Activated naive CD4-positive, alpha-beta T cell treated with anti-CD3 and anti-CD28 coated beads for 36 hours (primary cell): ENCODE results near the gene LCE6A. TPM values are rescaled to one million over a fixed set of nuclear protein-coding genes. Genes with fewer than 3 reads are reported as not detected.

Experiments
- CTCF ChIA-PET: fragments of 350-600 bp; sonication (Branson Sonifier 250); formaldehyde crosslinking; loops from one replicate; lab custom pipeline; 2021; ENCODE audit warnings: antibody characterized with exemption; lab: Charles Lee
- DNase-seq: peaks from one replicate; pipeline ENCODE4 v3.0.0-alpha.2; 2020
- H3K27ac Mint-ChIP-seq: one replicate; pipeline ENCODE4 v1.8.0; 2021; ENCODE audit warnings: mild to moderate bottlenecking, mixed read lengths
- H3K27me3 Mint-ChIP-seq: one replicate; pipeline ENCODE4 v1.8.0; 2021; ENCODE audit warnings: low read depth, mixed read lengths
- H3K36me3 Mint-ChIP-seq: one replicate; pipeline ENCODE4 v1.8.0; 2021; ENCODE audit warnings: low read depth, mixed read lengths
- H3K4me1 Mint-ChIP-seq: one replicate; pipeline ENCODE4 v1.8.0; 2021; ENCODE audit warnings: low read depth, mixed read lengths
- H3K4me3 Mint-ChIP-seq: one replicate; pipeline ENCODE4 v1.8.0; 2021; ENCODE audit warnings: mild to moderate bottlenecking, moderate library complexity, mixed read lengths
- H3K9me3 Mint-ChIP-seq: one replicate; pipeline ENCODE4 v1.8.0; 2021; ENCODE audit warnings: mixed read lengths
- intact Hi-C: fragments of 100-400 bp; cut with micrococcal nuclease; formaldehyde crosslinking; loops from one replicate; pipeline ENCODE4 v1.15.1; 2023
- total RNA-seq, 2 experiments: library from RNA; stranded (reverse); gene quantifications; one replicate each; pipeline ENCODE4 v1.2.3, GENCODE V29; 2021

The LCE6A gene
- total RNA-seq, 2 experiments from 2014 or later, result not detected

- CTCF ChIA-PET, result no interaction called here
- no peak overlapping the region for H3K4me3 Mint-ChIP-seq
- H3K9me3 Mint-ChIP-seq, result no peaks in the 10 kb centered on the region
- H3K4me1 Mint-ChIP-seq, result no peaks in the 10 kb centered on the region
- no peak for DNase-seq
- H3K27ac Mint-ChIP-seq, result no peak overlapping the region
- intact Hi-C loops, result no loop called here
- no peaks in the 10 kb centered on the region for H3K36me3 Mint-ChIP-seq
- peaks cover 11% of the 10 kb centered on the region for H3K27me3 Mint-ChIP-seq
Measured at GRCh38 chr1:152879559-152880198, 37.0 kb downstream of the LCE6A start.

GRCh38 chr1:152880316-152880715, 37.7 kb downstream of the LCE6A start:
- H3K9me3 Mint-ChIP-seq, result no peaks in the 10 kb centered on the region
- DNase-seq, result no peak
- H3K4me3 Mint-ChIP-seq, result no peak overlapping the region
- H3K27ac Mint-ChIP-seq, result no peak overlapping the region
- intact Hi-C loops, result no loop called here
- peaks cover 11% of the 10 kb centered on the region for H3K27me3 Mint-ChIP-seq
- H3K36me3 Mint-ChIP-seq, result no peaks in the 10 kb centered on the region
- H3K4me1 Mint-ChIP-seq, result no peaks in the 10 kb centered on the region
- CTCF ChIA-PET, result no interaction called here

GRCh38 chr1:152880907-152881306, 38.3 kb downstream of the LCE6A start:
- H3K9me3 Mint-ChIP-seq, result no peaks in the 10 kb centered on the region
- CTCF ChIA-PET, result no interaction called here
- no peaks in the 10 kb centered on the region for H3K4me1 Mint-ChIP-seq
- intact Hi-C loops, result no loop called here
- DNase-seq, result no peak
- no peak overlapping the region for H3K4me3 Mint-ChIP-seq
- no peaks in the 10 kb centered on the region for H3K36me3 Mint-ChIP-seq
- H3K27ac Mint-ChIP-seq, result no peak overlapping the region
- H3K27me3 Mint-ChIP-seq, result peaks cover 11% of the 10 kb centered on the region

- H3K9me3 Mint-ChIP-seq, result no peaks in the 10 kb centered on the region
- H3K36me3 Mint-ChIP-seq, result no peaks in the 10 kb centered on the region
- H3K27ac Mint-ChIP-seq, result no peak overlapping the region
- DNase-seq, result no peak
- CTCF ChIA-PET, result no interaction called here
- no peaks in the 10 kb centered on the region for H3K4me1 Mint-ChIP-seq
- intact Hi-C loops, result no loop called here
- H3K27me3 Mint-ChIP-seq, result peaks cover 5% of the 10 kb centered on the region
- no peak overlapping the region for H3K4me3 Mint-ChIP-seq
Measured at GRCh38 chr1:152884085-152884484, 41.4 kb downstream of the LCE6A start.

GRCh38 chr1:152884506-152884905, 41.9 kb downstream of the LCE6A start:
- intact Hi-C loops, result no loop called here
- H3K27ac Mint-ChIP-seq, result no peak overlapping the region
- no peak for DNase-seq
- peaks cover 5% of the 10 kb centered on the region for H3K27me3 Mint-ChIP-seq
- no peaks in the 10 kb centered on the region for H3K4me1 Mint-ChIP-seq
- no peak overlapping the region for H3K4me3 Mint-ChIP-seq
- CTCF ChIA-PET, result no interaction called here
- H3K36me3 Mint-ChIP-seq, result no peaks in the 10 kb centered on the region
- H3K9me3 Mint-ChIP-seq, result no peaks in the 10 kb centered on the region

- intact Hi-C loops, result no loop called here
- Mint-ChIP-seq H3K9me3 (no peaks in the 10 kb centered on the region), H3K4me3 (no peak overlapping the region), H3K27ac (no peak overlapping the region), H3K27me3 (peaks cover 7% of the 10 kb centered on the region), H3K36me3 (no peaks in the 10 kb centered on the region), H3K4me1 (no peaks in the 10 kb centered on the region)
- CTCF ChIA-PET, result no interaction called here
- no peak for DNase-seq
Measured at GRCh38 chr1:152884966-152885624, 42.4 kb downstream of the LCE6A start.

- Mint-ChIP-seq H3K36me3 (no peaks in the 10 kb centered on the region), H3K27ac (no peak overlapping the region), H3K27me3 (peaks cover 7% of the 10 kb centered on the region), H3K9me3 (no peaks in the 10 kb centered on the region), H3K4me1 (no peaks in the 10 kb centered on the region), H3K4me3 (no peak overlapping the region)
- DNase-seq, result no peak
- CTCF ChIA-PET, result no interaction called here
- intact Hi-C loops, result no loop called here
Measured at GRCh38 chr1:152886085-152886484, 43.4 kb downstream of the LCE6A start.

GRCh38 chr1:152886758-152887409, 44.2 kb downstream of the LCE6A start:
- CTCF ChIA-PET, result no interaction called here
- Mint-ChIP-seq H3K4me1 (no peaks in the 10 kb centered on the region), H3K36me3 (no peaks in the 10 kb centered on the region), H3K9me3 (no peaks in the 10 kb centered on the region), H3K4me3 (no peak overlapping the region), H3K27me3 (peaks cover 7% of the 10 kb centered on the region), H3K27ac (no peak overlapping the region)
- intact Hi-C loops, result no loop called here
- no peak for DNase-seq

- H3K4me1 Mint-ChIP-seq, result no peaks in the 10 kb centered on the region
- no peak overlapping the region for H3K4me3 Mint-ChIP-seq
- DNase-seq, result no peak
- H3K27ac Mint-ChIP-seq, result no peak overlapping the region
- H3K36me3 Mint-ChIP-seq, result no peaks in the 10 kb centered on the region
- CTCF ChIA-PET, result no interaction called here
- H3K9me3 Mint-ChIP-seq, result no peaks in the 10 kb centered on the region
- intact Hi-C loops, result no loop called here
- H3K27me3 Mint-ChIP-seq, result peaks cover 7% of the 10 kb centered on the region
Measured at GRCh38 chr1:152888126-152888525, 45.5 kb downstream of the LCE6A start.

Other genes with a start within 250 kb of the LCE6A start
- not detected for gene LCE3C, start 242.6 kb upstream of the LCE6A start, total RNA-seq
- not detected for gene LCE3B, start 229.0 kb upstream of the LCE6A start, total RNA-seq
- not detected for gene LCE3A, start 219.8 kb upstream of the LCE6A start, total RNA-seq
- not detected for gene LCE2D, start 179.5 kb upstream of the LCE6A start, total RNA-seq
- not detected for gene LCE2C, start 167.6 kb upstream of the LCE6A start, total RNA-seq
- gene LCE2B, start 156.7 kb upstream of the LCE6A start, total RNA-seq, result not detected
- not detected for gene LCE2A, start 144.5 kb upstream of the LCE6A start, total RNA-seq
- not detected for gene LCE4A, start 134.7 kb upstream of the LCE6A start, total RNA-seq
- gene KPRP, start 84.8 kb upstream of the LCE6A start, total RNA-seq, result not detected
- not detected for gene LCE1F, start 67.7 kb upstream of the LCE6A start, total RNA-seq
- gene LCE1E, start 56.6 kb upstream of the LCE6A start, total RNA-seq, result not detected
- not detected for gene LCE1D, start 46.1 kb upstream of the LCE6A start, total RNA-seq
- gene LCE1C, start 36.2 kb upstream of the LCE6A start, total RNA-seq, result not detected
- not detected for gene LCE1B, start 30.9 kb upstream of the LCE6A start, total RNA-seq
- not detected for gene LCE1A, start 15.4 kb upstream of the LCE6A start, total RNA-seq
- gene LCE7A, start 17.1 kb downstream of the LCE6A start, total RNA-seq, result not detected
- gene SMCP, start 35.5 kb downstream of the LCE6A start, total RNA-seq, result not detected
- not detected for gene IVL, start 65.7 kb downstream of the LCE6A start, total RNA-seq
- not detected for gene SPRR5, start 104.3 kb downstream of the LCE6A start, total RNA-seq
- not detected for gene SPRR4, start 127.8 kb downstream of the LCE6A start, total RNA-seq
- not detected for gene SPRR1A, start 141.2 kb downstream of the LCE6A start, total RNA-seq
- gene SPRR3, start 158.9 kb downstream of the LCE6A start, total RNA-seq, result not detected
- gene SPRR1B, start 188.3 kb downstream of the LCE6A start, total RNA-seq, result not detected
- gene SPRR2D, start 198.3 kb downstream of the LCE6A start, total RNA-seq, result not detected
- gene SPRR2A, start 214.7 kb downstream of the LCE6A start, total RNA-seq, result not detected
- gene SPRR2B, start 228.8 kb downstream of the LCE6A start, total RNA-seq, result not detected